GM13977 (cell line): ENCODE measurements around the gene HAUS1.
A peak's percentile ranks its signal among the peaks of the same experiment; 100 is the strongest.
"Not testable (repeated sequence)": the region's sequence is repeated elsewhere in the genome, so short reads cannot be mapped to it uniquely, and the experiment has no call there.

Experiments
- DNase-seq: peaks from one replicate; pipeline ENCODE4 v3.0.0; 2012; ENCODE audit warnings: low spot score
- in situ Hi-C: fragments of 300-500 bp; cut with MboI; formaldehyde crosslinking; loops from one replicate; pipeline ENCODE4 v1.12.0; 2022; ENCODE audit warnings: low sequenced_read_pairs, low pct_unique_long_range_greater_than_20kb, mixed read lengths, inconsistent platforms; ENCODE audit not compliant: unreplicated experiment
- TF ChIP-seq, protein P1 (sequence below): IDR thresholded peaks from 2 replicates; pipeline ENCODE4 v1.5.1; 2012; ENCODE audit warnings: mild to moderate bottlenecking, control low read depth; ENCODE audit not compliant: insufficient read depth; ENCODE audit errors: extremely low read depth, missing control alignments

HAUS1 gene

DNA sequence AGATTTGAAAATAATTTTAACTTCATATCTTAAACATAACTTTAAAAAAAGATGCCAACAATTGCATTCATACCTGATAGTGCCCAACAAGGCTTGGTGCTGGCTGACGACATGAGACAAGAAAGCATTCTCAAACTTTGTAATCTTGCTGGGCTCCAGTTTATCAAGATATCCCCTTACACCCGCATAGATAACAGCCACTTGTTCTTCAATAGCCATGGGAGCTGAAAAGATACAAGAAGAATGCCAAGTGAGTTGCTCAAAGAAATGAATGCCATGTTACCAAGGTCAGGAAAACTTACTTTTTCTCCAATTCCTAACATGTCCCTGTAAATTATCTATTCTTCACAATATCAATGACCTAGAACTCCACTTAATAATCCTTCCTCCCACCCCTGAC is 19.8 kb upstream of the HAUS1 start:
- no peak for DNase-seq
- TF ChIP-seq, protein P1, sequence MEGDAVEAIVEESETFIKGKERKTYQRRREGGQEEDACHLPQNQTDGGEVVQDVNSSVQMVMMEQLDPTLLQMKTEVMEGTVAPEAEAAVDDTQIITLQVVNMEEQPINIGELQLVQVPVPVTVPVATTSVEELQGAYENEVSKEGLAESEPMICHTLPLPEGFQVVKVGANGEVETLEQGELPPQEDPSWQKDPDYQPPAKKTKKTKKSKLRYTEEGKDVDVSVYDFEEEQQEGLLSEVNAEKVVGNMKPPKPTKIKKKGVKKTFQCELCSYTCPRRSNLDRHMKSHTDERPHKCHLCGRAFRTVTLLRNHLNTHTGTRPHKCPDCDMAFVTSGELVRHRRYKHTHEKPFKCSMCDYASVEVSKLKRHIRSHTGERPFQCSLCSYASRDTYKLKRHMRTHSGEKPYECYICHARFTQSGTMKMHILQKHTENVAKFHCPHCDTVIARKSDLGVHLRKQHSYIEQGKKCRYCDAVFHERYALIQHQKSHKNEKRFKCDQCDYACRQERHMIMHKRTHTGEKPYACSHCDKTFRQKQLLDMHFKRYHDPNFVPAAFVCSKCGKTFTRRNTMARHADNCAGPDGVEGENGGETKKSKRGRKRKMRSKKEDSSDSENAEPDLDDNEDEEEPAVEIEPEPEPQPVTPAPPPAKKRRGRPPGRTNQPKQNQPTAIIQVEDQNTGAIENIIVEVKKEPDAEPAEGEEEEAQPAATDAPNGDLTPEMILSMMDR: no peak
- in situ Hi-C loops: loop anchor here (10.0 kb wide), 1 partner anchor 410 kb away; no protein-coding TSS in a partner anchor

DNA sequence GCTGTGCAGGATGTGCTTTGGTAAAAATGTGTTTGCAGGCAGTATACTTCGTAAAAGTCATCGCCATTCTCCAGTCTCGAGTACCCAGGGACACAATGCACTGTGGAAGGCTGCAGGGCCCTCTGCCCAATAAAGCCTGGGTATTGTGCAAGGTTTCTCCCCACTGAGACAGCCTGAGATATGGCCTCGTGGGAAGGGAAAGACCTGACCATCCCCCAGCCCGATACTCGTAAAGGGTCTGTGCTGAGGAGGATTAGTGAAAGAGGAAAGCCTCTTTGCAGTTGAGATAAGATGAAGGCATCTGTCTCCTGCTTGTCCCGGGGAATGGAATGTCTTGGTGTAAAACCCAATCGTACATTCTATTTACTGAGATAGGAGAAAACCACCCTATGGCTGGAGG is 15.7 kb upstream of the HAUS1 start:
- not testable (repeated sequence) for DNase-seq
- in situ Hi-C loops: loop anchor here (10.0 kb wide), 1 partner anchor 414 kb away; no protein-coding TSS in a partner anchor

DNA sequence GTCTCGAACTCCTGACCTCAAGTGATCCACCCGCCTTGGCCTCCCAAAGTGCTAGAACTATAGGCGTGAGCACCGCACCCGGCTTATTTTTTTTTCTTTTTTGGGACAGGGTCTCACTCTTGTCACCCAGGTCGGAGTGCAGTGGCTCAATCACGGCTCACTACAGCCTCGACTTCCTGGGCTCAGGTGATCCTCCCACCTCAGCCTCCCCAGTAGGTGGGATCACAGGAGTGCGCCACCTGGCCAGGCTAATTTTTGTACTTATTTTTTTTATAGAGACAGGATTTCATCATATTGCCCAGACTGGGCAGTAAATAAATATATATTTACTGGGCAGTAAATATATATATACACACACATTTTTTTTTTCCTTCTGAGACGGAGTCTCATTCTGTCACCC is 8.7 kb upstream of the HAUS1 start:
- no peak for DNase-seq
- TF ChIP-seq, protein P1: no peak
- in situ Hi-C loops: no loop called here

DNA sequence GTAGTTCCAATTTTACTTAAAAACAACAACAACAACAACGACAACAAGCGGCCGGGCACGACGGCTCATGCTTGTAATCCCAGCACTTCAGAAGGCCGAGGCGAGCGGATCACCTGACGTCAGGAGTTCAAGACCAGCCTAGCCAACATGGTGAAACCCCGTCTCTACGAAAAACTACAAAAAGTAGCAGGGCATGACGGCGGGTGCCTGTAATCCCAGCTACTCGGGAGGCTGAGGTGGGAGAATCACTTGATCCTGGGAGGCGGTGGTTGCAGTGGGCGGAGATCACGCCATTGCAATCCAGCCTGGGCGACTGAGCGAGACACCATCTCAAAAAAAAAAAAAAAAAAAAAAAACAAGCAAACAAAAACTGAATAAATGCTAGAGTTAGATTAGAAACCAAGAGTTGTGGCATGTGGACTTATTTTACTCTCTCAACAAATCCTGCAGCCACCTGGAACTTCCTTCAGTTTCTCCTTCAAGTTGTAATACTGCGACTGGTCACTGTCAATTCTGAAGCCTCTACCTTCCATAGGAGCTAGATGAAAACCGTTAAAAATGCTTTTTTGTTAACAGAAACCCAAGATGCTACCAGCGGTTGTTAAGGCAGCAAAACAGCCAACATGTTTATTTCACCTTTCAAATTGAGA is 7.4 kb upstream of the HAUS1 start:
- in situ Hi-C loops: no loop called here
- TF ChIP-seq, protein P1: no peak
- DNase-seq: peak; percentile 27

DNA sequence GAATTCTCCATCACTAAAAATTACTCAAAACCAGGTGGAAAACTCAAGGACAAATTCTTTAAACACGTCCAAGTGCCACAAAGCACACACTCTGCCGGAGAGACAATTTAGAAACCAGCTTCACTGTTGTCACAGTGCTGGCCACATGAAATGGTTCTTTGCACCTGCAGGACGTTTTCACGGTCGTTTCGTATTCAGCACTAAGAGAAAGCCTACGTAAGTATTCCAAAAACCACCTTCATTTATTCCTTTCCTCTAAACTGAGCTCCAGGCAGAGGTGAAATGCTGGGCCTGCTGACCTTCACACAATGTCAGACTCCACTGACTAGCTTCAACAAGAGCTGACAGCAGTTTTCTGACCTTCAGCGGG is 6.8 kb upstream of the HAUS1 start:
- TF ChIP-seq, protein P1: no peak
- in situ Hi-C loops: no loop called here
- DNase-seq: peak; percentile 21

DNA sequence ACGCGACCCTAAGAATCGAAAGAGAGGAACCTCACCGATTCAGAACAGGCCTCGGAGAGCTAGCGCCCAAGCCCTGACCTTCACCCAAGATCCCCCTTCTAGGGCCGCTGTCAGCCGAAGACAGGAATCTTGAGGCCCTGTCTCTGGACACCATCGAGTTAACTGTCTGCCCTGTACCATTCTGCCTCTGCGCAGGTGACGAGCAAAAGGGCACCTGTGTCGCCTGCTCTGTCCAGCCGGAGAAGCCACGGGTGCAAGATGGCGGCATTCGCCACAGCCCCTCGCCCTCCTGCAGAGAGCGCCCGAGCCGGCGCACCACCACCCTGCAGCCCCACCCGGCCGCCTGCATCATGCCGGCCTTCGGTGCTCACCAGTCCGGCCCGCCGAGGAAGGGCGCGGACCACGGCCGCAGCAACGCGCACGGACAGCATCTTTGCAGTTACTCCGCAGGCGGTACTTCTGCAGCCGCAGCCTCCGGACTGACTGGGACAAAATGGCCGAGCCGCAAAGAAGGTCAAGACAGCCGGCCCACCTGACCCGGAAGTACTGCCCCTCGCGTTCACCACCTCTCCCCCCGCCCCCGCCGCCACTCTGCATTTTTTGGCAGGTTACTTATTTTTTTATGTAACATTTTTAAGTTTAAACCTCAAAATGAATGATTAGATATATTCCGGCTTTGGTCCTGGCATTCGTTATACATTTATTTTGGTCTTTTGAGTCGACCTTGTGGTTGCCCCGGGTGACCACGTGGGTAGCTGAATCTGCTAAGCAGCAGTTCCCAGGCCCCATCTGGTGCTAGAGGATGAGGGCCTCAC is 6.2 kb upstream of the HAUS1 start, which contains the start of gene ATP5F1A:
ATP5F1A (minus strand) TSS at position 496 of the 815 bp plus-strand sequence; CDS start at position 431, 65 bp downstream.
- in situ Hi-C loops: no loop called here

More for the DNA sequence above, 6.2 kb upstream of the HAUS1 start, which contains the start of gene ATP5F1A:
- peak; percentile 88 for DNase-seq
- TF ChIP-seq, protein P1: no peak
